SKM-1 (cell line): Measurements from ENCODE around the gene SMO.
"Not testable (repeated sequence)": the region's sequence is repeated elsewhere in the genome, so short reads cannot be mapped to it uniquely, and the experiment has no call there.

Experiments used
- DNase-seq: peaks from one replicate; lab custom pipeline; 2025; ENCODE audit not compliant: unreplicated experiment; lab: John Stamatoyannopoulos, UW

Gene SMO

DNA sequence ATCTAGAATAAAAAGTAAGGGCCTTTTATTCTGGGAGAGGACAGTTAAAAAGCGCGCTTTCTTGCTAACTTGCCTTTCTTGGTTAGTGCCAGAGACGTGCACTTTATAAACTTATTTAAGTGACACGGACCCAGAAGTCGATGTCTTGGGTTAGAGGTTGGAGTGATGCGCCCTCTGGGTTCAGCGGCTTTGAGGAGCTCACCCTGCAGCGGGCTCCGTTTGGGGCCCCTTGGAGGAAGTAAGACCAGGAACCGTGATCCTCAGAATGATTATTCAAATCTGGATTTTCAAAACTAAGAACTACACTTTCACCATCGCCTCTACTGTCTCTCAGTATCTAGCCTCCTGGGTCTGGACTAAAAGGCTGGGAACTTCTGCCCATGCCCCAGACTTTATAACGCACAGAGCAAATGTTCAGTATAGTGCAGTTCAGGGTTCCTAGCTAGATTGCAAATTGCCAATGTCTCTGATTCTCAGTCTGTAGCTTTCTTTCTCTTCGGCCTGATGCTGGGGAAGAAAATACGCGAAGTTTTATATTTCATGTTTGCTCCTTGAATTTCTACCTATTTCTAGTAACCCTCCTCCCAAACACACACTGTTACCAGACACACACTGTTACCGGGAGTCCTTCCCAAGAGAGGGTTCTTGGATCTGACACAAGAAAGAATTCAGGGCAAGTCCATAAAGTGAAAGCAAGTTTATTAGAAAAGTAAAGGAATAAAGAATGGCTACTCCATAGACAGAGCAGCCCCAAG is 18.6 kb upstream of the SMO start:
- no peak for DNase-seq

DNA sequence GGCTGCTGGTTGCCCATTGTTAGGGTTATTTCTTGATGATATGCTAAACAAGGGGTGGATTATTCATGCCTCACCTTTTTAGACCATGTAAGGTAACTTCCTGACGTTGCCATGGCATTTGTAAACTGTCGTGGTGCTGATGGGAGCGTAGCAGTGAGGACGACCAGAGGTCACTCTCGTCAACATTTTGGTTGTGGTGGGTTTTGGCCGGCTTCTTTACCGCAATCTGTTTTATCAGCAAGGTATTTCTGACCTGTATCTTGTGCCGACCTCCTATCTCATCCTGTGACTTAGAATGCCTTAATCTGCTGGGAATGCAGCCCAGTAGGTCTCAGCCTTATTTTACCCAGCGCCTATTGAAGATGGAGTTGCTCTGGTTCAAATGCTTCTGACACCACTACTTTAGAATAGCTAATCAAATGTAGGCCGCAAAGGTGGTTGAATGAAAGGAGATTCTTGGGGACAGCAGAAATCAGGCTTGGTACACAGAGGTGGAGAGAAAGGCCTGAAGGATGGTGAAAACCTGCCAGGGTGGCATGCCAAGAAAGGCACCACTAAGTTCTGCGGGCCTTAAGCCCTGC is 17.9 kb upstream of the SMO start:
- no peak for DNase-seq

DNA sequence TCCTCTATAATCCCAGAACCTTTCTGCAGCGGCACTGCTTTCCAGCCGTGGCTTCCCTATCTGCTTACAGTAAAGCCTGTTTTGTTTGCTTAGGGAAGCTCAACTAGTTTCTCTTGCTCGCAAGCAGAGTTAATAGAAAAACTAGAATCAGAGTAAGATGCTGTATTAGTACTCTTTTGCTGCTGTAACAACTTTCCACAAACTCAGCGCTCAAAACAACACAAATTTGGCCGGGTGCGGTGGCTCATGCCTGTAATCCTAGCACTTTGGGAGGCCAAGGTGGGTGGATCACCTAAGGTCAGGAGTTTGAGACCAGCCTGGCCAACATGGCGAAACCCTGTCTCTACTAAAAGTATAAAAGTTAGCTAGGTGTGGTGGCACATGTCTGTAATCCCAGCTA is 14.6 kb upstream of the SMO start:
- DNase-seq = not testable (repeated sequence)

DNA sequence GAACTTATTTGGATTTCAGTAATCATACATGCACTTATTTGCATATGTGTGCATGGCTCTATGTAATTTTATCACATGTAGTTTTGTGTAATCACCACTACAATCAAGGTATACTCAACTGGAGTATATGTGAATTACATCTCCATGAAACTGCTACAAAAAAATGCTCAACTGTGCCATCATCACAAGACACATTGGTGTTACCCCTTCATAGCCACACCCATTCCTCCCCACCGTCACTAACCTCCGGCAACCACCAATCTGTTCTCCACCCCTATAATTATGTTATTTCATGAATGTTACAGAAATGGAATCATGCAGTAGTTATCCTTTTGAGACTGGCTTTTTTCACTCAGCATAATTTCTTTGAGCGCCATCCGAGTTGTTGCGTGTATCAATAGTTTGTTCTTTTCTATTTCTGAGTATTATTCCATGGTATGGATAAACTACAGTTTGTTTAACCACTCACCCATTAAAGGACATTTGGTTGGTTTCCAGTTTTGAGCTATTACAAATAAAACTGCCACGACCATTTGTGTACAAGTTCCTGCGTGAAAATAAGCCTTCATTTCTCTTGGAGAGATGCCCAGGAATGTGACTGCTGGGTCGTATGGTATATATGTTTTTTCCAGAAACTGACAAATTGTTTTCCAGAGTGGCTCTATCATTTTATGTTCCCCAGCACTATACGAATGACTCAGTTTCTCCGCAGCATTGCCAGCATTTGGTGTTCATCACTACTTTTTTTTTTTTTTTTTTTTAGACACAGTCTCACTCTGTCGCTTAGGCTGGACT is 11.3 kb upstream of the SMO start:
- DNase-seq = no peak

DNA sequence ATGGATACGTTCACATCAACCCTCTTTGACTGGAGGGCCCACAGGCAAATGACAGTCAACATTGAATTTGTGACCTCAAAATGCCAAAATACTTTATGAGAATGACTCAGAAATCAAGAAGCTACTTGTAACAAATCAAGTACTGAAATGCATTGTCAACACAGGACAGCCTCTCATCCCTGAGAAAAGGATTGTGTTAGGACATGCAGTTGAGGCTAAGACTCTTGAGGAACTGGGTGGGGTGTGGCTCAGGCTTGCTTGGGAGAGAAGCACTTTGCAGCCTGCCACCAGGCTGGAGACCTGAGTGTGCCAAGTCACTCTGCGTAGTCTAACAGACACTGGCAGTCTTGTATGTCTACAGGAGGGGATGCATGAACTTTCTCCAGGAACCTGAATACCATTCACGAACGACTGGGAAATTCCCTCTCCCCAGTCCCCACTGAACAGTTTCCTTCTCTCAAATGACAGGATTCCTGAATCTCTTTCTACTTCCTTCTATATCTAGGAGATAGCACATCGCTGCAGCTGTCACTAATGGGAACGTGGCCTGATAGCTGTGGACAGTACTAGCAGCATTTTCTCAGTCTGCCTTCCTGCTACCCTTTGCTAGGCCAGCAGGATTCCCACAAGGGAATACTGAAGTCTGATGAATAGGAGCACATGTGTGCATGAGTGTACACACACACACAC is 3.3 kb upstream of the SMO start:
- DNase-seq = no peak

DNA sequence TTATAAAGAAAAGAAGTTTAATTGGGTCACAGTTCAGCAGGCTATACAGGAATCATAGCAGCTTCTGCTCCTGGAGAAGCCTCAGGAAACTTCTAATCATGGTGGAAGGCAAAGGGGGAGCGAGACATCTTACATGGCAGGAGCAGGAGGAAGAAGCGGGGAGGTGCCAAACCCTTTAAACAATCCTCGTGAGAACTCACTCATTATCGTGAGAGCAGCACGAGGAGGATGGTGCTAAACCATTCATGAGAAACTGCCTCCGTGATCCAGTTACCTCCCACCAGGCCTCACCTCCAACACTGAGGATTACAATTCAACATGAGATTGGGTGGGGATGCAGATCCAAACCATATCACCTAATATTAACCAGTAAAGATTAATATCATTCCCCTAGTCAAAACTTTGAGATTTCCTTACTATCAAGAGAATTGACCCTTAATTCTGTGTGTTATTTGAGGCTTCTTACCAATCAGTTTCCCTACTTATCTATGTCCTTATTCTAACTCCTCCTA is 1.6 kb upstream of the SMO start:
- no peak for DNase-seq

DNA sequence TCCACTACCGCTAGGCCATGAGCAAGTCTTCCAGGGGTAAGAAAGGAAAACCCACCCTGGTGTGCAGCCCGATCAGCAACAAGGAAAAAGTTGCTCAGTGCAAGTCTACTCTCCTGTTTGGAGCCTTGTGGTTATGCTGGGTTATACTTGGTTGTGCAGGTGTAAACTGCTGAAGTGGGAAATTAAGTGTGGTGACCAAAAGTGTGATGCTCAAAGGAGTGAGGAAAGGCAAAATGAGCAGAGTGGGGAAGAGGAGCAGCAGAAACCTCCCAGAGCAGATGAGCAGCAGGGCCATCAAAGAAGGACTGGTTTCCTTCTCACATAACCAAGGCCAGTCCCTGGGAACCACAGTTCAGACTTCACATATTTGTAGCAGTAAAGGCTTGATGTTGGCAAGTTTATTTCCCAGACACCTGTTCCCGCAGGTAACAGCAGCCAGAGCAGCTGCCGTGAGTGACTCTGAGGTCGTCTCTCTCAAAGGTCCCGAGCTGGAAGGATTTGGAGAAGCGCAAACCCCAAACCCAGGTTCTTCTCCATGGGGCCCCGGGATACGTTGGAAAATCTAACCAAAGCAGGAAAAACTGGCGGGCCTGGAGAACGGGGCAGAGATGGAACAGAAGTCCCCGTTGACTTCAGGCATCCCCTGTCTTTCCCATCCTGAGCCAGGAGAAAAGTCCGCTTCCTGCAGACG is 607 bp upstream of the SMO start:
- no peak for DNase-seq

DNA sequence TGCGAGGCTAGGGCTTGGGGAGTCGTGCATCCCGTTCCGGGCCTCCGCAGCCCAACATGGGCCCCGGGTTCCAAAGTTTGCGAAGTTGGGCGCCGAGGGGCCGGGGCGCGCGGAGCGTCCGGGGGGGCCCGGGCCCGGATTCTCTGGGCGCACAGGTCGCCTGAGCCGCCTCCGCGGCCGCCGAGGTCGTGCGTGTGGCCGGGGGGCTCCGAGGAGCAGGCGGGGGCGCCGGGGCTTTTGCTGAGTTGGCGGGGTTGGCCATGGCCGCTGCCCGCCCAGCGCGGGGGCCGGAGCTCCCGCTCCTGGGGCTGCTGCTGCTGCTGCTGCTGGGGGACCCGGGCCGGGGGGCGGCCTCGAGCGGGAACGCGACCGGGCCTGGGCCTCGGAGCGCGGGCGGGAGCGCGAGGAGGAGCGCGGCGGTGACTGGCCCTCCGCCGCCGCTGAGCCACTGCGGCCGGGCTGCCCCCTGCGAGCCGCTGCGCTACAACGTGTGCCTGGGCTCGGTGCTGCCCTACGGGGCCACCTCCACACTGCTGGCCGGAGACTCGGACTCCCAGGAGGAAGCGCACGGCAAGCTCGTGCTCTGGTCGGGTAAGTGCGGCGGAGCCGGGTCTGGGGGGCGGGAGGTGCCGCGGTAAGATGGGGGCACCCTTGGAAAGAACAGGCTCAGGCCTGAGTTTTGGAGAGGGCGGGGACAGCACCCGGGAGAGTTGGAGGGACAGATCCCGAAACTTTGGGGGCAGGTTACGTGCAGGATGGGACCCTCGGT is 643 bp downstream of the SMO start:
- no peak for DNase-seq

DNA sequence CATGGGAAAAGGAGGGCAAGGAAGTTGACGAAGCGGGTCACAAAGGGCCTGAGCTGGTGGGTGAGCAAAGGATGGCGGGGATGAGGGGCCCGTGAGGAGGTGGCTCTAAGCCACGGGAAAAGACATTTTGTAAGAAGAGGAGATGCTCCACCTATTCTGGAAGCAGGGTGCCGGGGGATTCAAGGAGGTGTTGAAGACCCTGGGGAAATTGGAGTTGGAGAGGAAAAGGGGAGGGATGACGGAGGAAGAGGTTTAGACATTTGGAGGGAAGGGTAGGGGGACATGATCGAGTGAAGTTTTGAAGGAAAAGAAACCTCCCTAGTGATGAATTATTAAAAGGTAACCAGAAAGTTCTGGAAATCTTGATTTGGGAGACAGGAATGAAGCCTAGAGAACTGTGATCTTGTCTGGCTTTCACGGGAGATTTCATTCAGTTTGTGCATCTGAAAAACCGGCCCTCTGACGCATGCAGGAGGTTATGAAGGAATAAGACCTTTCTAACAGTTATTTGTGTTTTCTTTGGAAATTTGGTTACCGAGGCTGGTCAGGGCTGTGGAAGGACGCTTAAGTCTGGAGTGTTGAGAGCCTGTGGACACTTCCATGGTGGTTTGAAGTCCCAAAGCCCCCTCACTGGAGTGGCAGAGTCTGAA is 1.4 kb downstream of the SMO start:
- DNase-seq = no peak

DNA sequence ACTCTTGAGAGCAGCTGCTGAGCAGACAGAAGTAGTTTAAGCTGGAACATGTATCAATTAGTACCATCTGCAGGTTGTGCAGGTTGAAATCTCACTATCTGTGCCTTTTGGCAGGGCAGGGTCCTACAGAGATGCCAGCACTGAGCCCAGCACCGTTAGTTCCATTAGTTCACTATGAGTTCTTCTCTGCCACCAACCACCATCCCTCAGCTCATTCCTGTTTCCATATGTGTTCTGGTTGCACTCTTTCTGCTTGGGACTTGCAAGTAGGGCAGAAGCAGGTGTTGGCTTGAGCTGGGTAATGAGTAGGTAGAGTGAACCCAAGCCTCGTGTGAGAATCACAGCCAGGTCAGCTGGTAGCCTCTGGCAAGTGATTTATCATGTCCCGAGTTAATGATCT is 2.8 kb downstream of the SMO start:
- no peak for DNase-seq

DNA sequence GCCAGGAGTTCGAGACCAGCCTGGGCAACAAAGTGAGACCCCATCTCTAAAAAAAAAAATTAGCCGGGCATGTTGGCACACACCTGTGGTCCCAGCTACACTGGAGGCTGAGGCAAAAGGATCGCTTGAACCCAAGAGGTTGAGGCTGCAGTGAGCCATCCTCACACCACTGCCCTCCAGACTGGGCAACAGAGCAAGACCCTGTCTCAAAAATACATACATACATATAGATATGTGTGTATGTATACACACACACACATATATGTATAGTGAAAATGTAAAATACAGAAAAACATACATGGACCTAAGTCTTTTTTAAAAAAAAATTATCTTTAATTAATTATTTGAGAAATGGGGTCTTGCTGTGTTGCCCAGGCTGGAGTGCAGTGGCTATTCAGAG is 5.5 kb downstream of the SMO start:
- no peak for DNase-seq

DNA sequence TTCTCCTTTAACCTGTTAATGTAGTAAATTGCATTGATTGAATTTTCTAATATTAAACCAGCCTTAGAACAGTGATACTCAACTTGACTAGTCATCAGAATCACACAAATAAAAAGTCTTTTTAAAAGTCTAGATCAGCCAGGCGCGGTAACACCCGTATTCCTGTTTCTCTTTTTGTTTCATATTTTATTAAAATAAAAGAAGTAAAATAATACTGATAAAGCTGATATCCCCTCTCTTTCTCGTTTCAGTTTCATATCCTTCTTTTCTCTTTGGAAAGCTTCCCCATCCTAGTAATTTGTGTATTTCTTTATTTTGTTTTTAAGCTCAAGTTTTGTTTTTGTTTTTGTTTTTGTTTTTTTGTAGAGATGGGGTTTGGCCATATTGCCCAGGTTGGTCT is 9.3 kb downstream of the SMO start:
- DNase-seq = no peak

DNA sequence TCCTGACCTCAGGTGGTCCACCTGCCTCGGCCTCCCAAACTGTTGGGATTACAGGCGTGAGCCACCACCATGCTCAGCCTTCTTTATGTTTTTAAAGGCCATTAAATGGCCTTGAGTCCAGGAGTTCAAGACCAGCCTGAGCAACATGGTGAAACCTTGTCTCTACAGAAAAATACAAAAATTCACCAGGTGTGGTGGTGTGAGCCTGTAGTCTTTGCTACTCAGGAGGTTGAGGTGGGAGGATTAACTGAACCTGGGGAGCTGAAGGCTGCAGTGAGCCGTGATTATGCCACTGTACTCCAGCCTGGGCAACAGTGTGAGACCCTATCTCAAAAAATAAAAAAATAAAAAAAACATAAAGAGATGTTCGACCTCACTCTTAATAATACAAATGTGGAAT is 11.0 kb downstream of the SMO start:
- no peak for DNase-seq

DNA sequence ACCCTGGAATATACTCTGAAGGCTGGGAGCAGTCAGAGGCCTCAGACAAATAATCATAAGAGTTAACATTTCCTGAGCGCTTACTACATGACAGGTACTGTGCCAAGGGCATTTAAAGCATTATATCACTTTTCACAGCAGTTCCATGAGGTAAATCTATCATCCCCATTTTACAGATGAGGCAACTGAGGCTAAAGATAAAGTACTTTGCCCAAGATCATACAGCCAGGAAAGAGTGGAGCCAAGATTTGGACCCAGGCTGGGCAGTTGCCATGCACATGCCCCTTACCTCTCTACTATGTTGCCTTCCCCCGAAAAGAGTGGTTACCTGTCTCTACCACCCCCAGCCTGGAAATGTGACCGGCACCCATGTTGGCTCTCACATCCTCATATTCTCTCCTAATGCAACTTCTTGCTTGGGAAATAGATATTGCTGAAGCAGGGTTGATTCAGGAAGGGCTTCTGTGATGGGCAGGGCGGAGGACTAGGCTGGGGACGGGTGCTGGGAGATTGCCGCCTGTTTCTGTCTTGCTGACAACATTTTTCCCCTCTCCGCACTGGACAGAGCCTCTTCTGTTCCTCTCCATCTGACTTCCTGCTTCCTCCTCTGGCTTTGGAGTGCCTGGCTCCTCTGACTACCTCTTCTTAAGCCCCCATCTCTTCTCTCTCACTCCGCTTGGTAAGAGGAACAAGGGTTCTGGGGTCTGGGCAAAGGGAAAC is 13.8 kb downstream of the SMO start:
- no peak for DNase-seq

DNA sequence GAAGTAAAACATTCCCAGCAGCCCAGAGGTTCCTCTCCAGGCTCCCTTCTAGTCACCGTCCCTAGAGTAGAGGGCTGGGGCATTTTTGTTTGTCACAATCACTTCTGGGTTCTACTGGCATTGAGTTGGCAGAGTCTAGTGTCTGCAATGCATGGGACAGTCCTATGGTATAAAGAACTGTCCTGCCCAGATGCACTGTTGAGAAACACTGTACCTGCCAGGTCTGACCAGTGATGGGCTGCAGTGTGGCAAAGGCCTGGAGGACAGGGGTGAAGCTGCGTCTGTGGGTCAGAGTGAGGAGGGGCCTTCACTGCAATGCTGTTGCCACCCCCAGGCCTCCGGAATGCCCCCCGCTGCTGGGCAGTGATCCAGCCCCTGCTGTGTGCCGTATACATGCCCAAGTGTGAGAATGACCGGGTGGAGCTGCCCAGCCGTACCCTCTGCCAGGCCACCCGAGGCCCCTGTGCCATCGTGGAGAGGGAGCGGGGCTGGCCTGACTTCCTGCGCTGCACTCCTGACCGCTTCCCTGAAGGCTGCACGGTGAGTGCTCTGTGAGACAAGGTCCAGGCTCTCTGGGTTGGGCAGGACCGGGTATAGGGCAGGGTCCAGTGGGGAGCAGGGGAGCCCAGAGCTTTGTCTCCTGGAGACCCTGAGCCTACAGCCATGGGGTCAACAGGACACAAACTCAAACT is 14.8 kb downstream of the SMO start:
- DNase-seq = no peak

DNA sequence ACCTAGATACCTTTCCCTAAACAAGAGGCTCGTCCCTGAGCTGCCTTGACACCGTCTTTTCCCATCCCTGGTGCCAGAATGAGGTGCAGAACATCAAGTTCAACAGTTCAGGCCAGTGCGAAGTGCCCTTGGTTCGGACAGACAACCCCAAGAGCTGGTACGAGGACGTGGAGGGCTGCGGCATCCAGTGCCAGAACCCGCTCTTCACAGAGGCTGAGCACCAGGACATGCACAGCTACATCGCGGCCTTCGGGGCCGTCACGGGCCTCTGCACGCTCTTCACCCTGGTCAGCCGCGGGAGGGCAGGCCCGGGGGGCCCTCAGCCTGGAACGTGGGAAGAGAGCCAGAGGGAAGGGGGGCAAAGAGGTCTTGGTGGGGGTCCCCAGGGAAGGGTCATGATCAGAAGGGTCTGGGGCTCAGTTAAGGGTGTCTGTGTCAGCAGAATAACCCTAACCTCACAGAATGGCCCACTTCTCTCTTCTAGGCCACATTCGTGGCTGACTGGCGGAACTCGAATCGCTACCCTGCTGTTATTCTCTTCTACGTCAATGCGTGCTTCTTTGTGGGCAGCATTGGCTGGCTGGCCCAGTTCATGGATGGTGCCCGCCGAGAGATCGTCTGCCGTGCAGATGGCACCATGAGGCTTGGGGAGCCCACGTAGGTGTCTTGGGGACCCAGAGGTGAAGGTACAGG is 16.8 kb downstream of the SMO start:
- DNase-seq = no peak

DNA sequence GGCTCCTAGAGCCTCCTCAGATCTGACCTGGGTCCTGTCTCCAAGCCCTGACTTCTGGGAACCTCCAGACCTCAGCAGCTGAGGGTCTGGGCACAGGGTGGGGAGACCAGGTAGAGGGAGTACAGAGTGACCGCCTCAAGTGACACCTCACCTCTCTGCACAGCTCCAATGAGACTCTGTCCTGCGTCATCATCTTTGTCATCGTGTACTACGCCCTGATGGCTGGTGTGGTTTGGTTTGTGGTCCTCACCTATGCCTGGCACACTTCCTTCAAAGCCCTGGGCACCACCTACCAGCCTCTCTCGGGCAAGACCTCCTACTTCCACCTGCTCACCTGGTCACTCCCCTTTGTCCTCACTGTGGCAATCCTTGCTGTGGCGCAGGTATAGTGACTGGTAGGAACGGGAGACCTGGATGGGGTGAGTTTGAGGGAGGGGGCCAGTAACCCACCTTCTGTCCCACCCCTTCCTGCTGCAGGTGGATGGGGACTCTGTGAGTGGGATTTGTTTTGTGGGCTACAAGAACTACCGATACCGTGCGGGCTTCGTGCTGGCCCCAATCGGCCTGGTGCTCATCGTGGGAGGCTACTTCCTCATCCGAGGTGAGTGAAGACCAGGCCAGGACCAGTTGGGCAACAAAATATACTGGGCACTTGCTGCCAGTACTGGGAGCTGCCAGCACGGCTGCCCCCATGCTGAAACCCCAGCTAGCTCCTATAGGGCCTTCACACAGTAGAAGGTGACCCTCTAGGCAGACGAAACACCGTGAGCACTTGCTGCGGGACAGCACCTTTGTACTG is 17.8 kb downstream of the SMO start:
- no peak for DNase-seq
